GM15510 (cell line): ENCODE measurements around the gene MUC5AC.

Experiments used
- POLR2A ChIP-seq: IDR thresholded peaks from 3 replicates; pipeline ENCODE4 v1.6.1; 2011; ENCODE audit warnings: borderline replicate concordance; ENCODE audit not compliant: insufficient read length; ENCODE audit errors: extremely low read depth

The MUC5AC gene

DNA sequence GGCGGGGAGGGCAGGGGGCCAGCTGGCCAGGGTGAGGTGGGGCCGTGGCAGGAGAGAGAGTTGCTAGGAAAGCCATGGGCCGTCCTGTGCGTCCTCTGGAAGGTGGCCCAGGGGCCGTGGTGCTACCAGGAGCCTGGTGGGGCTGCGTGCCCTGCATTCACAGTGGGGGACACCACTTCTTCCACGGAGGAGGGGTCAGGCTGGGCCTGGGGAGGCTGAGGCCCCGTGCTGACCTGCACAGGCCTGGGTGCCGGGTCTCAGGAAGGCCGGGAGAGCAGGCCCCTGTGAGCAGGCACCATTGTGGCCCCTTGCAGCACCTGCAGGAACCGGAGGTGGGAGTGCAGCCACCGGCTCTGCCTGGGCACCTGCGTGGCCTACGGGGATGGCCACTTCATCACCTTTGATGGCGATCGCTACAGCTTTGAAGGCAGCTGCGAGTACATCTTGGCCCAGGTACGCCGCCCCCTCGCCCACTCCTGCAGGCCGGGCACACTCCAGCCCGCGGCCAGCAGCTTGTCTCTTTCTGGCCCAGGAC lies 77.1 kb downstream of the MUC5AC start:
- no peak for TF ChIP-seq POLR2A

DNA sequence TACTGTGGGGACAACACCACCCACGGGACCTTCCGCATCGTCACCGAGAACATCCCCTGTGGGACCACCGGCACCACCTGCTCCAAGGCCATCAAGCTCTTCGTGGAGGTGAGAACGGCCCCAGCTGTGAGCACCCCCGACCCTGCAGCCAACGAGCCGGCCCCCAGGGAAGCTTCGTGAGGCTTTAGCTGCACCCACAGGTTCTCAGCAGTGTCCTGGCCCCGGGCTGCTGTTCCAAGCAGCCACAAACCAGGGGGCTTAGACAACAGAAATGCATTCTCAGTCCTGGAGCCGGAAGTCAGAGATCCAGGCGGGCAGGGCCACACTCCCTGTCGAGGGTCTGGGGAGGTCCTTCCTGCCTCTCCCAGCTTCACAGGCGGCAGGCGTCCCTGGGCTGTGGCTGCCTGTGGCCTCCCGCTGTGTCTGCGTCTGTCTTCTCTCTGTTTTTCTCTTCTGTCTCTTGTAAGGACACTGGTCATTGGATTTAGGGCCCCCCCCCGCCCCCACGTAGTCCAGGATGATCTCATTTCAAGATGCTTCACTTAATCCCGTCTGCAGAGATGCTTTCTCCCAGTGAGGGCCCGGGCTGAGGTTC lies 77.7 kb downstream of the MUC5AC start:
- TF ChIP-seq POLR2A = no peak

DNA sequence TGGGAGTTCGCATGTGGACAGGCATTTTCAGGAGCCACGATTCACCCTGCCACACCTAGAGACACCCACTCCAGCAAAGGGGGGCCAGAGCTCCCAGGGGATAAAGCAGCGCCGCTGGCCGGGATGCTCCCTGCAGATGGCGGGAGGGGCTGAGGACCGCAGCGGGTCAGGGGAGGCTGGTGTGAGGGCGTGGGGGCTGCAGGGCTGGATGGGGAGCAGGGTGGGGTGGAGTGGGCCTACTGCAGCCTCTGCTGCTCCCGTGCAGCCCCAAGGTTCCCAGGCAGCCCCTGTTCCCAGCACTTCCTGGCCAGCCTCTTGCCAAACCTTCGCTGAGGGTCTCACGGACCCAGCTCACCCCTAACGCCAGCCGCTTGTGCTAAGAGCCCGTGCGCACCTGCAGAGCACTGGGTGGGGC lies 78.2 kb downstream of the MUC5AC start:
- no peak for TF ChIP-seq POLR2A

DNA sequence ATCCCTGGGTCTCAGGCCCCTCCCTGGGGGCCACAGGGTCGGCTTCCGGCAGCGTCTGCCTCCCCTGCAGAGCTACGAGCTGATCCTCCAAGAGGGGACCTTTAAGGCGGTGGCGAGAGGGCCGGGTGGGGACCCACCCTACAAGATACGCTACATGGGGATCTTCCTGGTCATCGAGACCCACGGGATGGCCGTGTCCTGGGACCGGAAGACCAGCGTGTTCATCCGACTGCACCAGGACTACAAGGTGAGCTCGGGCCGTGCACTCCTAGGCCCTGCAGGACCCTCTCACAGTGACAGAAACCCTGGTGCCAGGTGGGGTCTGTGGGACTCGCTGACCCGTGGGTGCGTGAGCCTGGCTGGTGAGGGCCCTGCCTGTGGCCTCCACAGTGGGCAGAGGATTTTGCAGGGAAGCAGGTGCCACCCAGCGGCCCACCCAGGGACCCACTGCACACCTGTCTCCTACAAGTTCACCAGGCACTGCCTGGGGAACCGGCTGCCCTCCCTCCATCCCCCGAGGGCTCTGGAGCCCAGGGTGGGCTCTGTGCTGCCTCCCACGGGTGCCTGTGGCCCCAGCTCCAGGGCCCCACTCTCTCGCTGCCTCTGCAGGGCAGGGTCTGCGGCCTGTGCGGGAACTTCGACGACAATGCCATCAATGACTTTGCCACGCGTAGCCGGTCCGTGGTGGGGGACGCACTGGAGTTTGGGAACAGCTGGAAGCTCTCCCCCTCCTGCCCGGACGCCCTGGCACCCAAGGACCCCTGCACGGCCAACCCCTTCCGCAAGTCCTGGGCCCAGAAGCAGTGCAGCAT lies 78.8 kb downstream of the MUC5AC start:
- TF ChIP-seq POLR2A = no peak

DNA sequence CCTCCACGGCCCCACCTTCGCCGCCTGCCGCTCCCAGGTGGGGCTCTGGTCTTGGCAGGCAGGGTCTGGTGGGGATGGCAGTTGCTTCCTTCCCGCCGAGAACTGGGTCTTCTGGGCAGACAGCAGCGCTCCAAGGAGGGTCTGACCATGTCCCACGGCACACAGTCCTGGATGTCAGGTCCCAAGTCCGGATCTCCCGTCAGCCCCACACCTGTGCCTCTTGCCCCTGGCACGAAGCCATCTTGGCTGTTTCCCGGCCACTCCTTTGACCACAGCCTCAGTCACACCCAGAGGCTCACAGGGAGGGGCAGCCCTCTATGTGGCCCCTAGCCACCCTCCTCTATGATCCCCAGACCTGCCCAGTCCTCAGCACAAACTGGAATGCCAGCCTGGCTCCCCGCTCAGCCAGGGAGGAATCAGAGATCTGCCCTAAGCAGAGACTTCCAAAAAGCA lies 79.4 kb downstream of the MUC5AC start:
- no peak for TF ChIP-seq POLR2A

DNA sequence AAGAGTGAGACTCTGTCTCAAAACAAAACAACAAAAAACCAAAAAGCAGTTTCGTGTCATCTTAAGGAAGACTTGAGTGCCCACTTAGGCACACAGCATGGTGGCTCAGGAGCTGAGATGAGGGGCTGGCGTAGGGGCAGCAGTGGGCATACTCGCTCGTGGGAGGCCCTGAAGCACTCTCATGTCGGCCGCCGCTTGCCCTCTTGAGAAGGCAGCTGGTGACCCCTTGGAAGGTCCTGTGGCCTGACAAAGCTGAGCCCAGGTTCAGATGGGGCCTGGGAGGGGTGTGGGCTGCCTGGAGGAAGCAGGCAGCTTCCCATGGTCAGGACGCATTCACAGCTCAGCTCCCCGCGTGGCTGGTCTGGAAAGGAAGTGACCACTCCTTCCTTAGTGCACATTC lies 80.1 kb downstream of the MUC5AC start:
- TF ChIP-seq POLR2A = no peak

DNA sequence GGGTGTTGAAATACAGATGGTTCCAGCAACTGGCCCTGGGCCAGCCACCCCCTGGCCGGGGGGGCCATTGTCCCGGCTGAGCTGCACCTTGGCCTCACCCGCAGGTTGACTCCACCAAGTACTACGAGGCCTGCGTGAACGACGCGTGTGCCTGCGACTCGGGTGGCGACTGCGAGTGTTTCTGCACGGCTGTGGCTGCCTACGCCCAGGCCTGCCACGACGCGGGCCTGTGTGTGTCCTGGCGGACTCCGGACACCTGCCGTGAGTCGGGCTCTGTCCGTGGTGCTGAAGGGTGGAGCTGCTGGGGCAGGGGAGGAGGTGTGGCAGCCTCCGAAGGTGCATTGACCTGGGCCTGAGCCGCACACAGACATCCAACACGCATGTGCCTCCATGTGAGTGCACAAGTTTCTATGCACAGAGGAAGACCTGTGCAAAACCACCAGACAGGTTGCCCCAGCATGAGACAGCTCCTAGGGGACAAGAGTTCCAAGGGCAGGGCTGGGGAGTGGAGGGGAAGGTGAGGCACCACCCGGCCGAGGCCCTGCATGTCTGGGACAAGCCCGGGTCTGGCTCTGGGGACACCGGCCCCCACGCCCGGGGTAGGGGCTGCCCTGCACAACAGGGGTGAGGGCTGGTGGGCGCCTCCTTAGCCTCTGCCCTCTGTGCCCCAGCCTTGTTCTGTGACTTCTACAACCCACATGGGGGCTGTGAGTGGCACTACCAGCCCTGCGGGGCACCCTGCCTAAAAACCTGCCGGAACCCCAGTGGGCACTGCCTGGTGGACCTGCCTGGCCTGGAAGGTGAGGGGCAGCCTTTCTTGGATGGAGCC lies 81.2 kb downstream of the MUC5AC start:
- TF ChIP-seq POLR2A = no peak

DNA sequence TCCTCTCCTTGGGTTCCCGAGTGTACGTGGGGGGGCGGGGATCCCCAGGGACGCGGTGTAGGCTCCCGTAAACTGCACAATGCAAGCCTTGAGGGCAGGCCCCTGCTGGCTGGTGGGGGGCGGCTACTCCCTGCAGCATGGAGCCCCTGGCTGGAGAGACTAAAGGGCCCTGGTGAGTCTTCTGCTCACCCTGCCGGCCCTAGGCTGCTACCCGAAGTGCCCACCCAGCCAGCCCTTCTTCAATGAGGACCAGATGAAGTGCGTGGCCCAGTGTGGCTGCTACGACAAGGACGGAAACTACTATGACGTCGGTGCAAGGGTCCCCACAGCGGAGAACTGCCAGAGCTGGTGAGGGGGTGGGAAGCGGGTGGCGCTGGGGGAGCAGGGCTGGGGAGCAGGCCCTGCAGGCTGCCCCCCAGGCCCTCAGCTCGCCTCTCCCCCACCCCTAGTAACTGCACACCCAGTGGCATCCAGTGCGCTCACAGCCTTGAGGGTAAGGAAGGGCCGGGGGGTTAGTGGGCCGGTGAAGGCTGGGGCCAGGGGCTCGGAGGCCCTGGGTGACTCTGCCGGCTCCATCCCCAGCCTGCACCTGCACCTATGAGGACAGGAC lies 81.9 kb downstream of the MUC5AC start:
- no peak for TF ChIP-seq POLR2A

DNA sequence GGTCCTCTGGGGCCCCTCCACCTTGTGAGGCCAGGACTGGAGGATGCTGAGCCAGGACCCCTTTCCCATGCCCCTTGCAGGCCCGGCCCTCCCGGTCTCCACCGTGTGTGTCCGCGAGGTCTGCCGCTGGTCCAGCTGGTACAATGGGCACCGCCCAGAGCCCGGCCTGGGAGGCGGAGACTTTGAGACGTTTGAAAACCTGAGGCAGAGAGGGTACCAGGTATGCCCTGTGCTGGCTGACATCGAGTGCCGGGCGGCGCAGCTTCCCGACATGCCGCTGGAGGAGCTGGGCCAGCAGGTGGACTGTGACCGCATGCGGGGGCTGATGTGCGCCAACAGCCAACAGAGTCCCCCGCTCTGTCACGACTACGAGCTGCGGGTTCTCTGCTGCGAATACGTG lies 83.0 kb downstream of the MUC5AC start:
- no peak for TF ChIP-seq POLR2A

DNA sequence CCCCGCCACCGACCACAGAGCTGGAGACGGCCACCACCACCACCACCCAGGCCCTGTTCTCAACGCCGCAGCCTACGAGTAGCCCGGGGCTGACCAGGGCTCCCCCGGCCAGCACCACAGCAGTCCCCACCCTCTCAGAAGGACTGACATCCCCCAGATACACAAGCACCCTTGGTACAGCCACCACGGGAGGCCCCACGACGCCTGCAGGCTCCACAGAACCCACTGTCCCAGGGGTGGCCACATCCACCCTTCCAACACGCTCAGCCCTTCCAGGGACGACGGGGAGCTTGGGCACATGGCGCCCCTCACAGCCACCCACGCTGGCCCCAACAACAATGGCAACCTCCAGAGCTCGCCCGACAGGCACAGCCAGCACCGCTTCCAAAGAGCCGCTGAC lies 84.0 kb downstream of the MUC5AC start:
- no peak for TF ChIP-seq POLR2A

DNA sequence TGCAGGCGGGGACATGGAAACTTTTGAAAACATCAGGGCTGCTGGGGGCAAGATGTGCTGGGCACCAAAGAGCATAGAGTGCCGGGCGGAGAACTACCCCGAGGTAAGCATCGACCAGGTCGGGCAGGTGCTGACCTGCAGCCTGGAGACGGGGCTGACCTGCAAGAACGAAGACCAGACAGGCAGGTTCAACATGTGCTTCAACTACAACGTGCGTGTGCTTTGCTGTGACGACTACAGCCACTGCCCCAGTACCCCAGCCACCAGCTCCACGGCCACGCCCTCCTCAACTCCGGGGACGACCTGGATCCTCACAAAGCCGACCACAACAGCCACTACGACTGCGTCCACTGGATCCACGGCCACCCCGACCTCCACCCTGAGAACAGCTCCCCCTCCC lies 84.5 kb downstream of the MUC5AC start:
- no peak for TF ChIP-seq POLR2A
